ENCODE results near the gene CDH5.

GRCh38 chr16:66376114-66376513 is 9.6 kb downstream of the CDH5 start:
- TF ChIP-seq CBX8 (IDR thresholded peaks at IDR 0.05; ENCODE audit: borderline replicate concordance, low read depth, low read length) = no peak
- TF ChIP-seq, protein P1, sequence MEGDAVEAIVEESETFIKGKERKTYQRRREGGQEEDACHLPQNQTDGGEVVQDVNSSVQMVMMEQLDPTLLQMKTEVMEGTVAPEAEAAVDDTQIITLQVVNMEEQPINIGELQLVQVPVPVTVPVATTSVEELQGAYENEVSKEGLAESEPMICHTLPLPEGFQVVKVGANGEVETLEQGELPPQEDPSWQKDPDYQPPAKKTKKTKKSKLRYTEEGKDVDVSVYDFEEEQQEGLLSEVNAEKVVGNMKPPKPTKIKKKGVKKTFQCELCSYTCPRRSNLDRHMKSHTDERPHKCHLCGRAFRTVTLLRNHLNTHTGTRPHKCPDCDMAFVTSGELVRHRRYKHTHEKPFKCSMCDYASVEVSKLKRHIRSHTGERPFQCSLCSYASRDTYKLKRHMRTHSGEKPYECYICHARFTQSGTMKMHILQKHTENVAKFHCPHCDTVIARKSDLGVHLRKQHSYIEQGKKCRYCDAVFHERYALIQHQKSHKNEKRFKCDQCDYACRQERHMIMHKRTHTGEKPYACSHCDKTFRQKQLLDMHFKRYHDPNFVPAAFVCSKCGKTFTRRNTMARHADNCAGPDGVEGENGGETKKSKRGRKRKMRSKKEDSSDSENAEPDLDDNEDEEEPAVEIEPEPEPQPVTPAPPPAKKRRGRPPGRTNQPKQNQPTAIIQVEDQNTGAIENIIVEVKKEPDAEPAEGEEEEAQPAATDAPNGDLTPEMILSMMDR (IDR thresholded peaks at IDR 0.05; ENCODE audit: control extremely low read depth in 1 of 3, insufficient read depth in 1 of 3, low read depth in 1 of 3, low read length in 3 of 3) = no peak
- no peak for TF ChIP-seq CEBPB (IDR thresholded peaks at IDR 0.05; ENCODE audit: low read depth, low read length)
- no peak for TF ChIP-seq CHD1 (IDR thresholded peaks at IDR 0.05; ENCODE audit: low read depth, low read length)
- no peak for TF ChIP-seq POLR2A (IDR thresholded peaks at IDR 0.05; ENCODE audit: control extremely low read depth in 1 of 2, low read depth in 2 of 2, low read length in 2 of 2)
- TF ChIP-seq POLR2AphosphoS5 (IDR thresholded peaks at IDR 0.05; ENCODE audit: low read depth, low read length) = no peak
- TF ChIP-seq EZH2 (IDR thresholded peaks at IDR 0.05; ENCODE audit: low read depth, low read length, severe bottlenecking) = no peak
- TF ChIP-seq HDAC6 (IDR thresholded peaks at IDR 0.05; ENCODE audit: low read depth, low read length) = no peak
- TF ChIP-seq EP300 (IDR thresholded peaks at IDR 0.05; ENCODE audit: borderline replicate concordance in 1 of 2, low read depth in 2 of 2, low read length in 2 of 2) = no peak
